Measurements from ENCODE around the gene EN2.

GRCh38 chr7:155424301-155425010 is 33.5 kb upstream of the EN2 start:
- TF ChIP-seq CTCF (IDR thresholded peaks at IDR 0.05), result no peak
- no peak for TF ChIP-seq EZH2 (IDR thresholded peaks at IDR 0.05; ENCODE audit: borderline replicate concordance, insufficient read depth, low read depth, low read length, poor library complexity, severe bottlenecking)
